GM23248 (cell line): ENCODE data around the gene NCSTN. TPM values are rescaled to one million over a fixed set of nuclear protein-coding genes. Genes with fewer than 3 reads are reported as not detected.
"Not testable (repeated sequence)": the region's sequence is repeated elsewhere in the genome, so short reads cannot be mapped to it uniquely, and the experiment has no call there.

ENCODE experiments used
- DNase-seq: peaks from one replicate; pipeline ENCODE4 v3.0.0-alpha.2; 2015
- H2AFZ ChIP-seq: fragments of 200-600 bp; sonication (generic); 2 replicates; pipeline ENCODE4 v1.6.1; 2016; ENCODE audit warnings: antibody characterized with exemption
- H3F3A ChIP-seq: fragments of 200-600 bp; sonication (generic); 2 replicates; pipeline ENCODE4 v1.6.1; 2016; ENCODE audit warnings: mild to moderate bottlenecking, antibody characterized with exemption, mixed run types; ENCODE audit not compliant: insufficient read depth
- H3K27ac ChIP-seq: fragments of 200-600 bp; sonication (generic); 2 replicates; pipeline ENCODE4 v1.5.1; 2016; ENCODE audit warnings: mild to moderate bottlenecking
- H3K27me3 ChIP-seq: fragments of 200-600 bp; sonication (generic); replicated peaks from 2 replicates; pipeline ENCODE4 v1.6.1; 2016; ENCODE audit warnings: mild to moderate bottlenecking; ENCODE audit not compliant: insufficient read depth
- H3K36me3 ChIP-seq: fragments of 200-600 bp; sonication (generic); 2 replicates; pipeline ENCODE4 v1.6.1; 2016; ENCODE audit warnings: low read depth, mild to moderate bottlenecking
- H3K4me1 ChIP-seq: fragments of 200-600 bp; sonication (generic); 2 replicates; pipeline ENCODE4 v1.6.1; 2016; ENCODE audit warnings: mild to moderate bottlenecking; ENCODE audit not compliant: insufficient read depth
- H3K4me2 ChIP-seq: fragments of 200-600 bp; sonication (generic); one replicate; pipeline ENCODE4 v1.6.1; 2016; ENCODE audit warnings: mild to moderate bottlenecking; ENCODE audit not compliant: unreplicated experiment
- H3K4me3 ChIP-seq: fragments of 200-600 bp; sonication (generic); 2 replicates; pipeline ENCODE4 v1.5.1; 2016; ENCODE audit warnings: mild to moderate bottlenecking
- H3K79me2 ChIP-seq: fragments of 200-600 bp; sonication (generic); 2 replicates; pipeline ENCODE4 v1.6.1; 2016; ENCODE audit warnings: mild to moderate bottlenecking; ENCODE audit not compliant: insufficient read depth
- H3K9ac ChIP-seq: fragments of 200-600 bp; sonication (generic); 2 replicates; pipeline ENCODE4 v1.6.1; 2016; ENCODE audit warnings: mild to moderate bottlenecking
- H3K9me2 ChIP-seq: fragments of 200-600 bp; sonication (generic); 2 replicates; pipeline ENCODE4 v1.6.1; 2016; ENCODE audit warnings: mixed run types, mild to moderate bottlenecking, moderate library complexity; ENCODE audit not compliant: insufficient read depth
- H3K9me3 ChIP-seq: fragments of 200-600 bp; sonication (generic); one replicate; pipeline ENCODE4 v1.6.1; 2017; ENCODE audit warnings: low read depth
- H4K20me1 ChIP-seq: fragments of 200-600 bp; sonication (generic); 2 replicates; pipeline ENCODE4 v1.6.0; 2016; ENCODE audit not compliant: insufficient read depth
- EZH2 ChIP-seq: fragments of 200-600 bp; sonication (generic); IDR thresholded peaks from 2 replicates; pipeline ENCODE4 v1.6.1; 2018; ENCODE audit warnings: antibody characterized with exemption, mild to moderate bottlenecking; ENCODE audit not compliant: insufficient read depth, poor library complexity, severe bottlenecking
- EZH2phosphoT487 ChIP-seq: fragments of 200-600 bp; sonication (generic); IDR thresholded peaks from 2 replicates; pipeline ENCODE4 v1.6.1; 2018; ENCODE audit warnings: antibody characterized with exemption, moderate library complexity, mild to moderate bottlenecking, low read depth; ENCODE audit not compliant: insufficient read depth
- WGBS, 2 experiments: methylation state at CpG; one replicate each; pipeline ENCODE4 v1.1.6; 2015 to 2017; ENCODE audit warnings: low lambda C conversion rate in 2 of 2, low coverage in 1 of 2; ENCODE audit errors: missing lambda C conversion rate in 2 of 2; 5-methylcytosine and 5-hydroxymethylcytosine counted together
- in situ Hi-C: fragments of 300-500 bp; cut with MboI; formaldehyde crosslinking; loops from 2 replicates; pipeline ENCODE4 v1.15.0; 2020
- polyA plus RNA-seq: library from polyadenylated mRNA; unstranded; fragments of >200 nt; fragmentation: Nextera tagmentation; extraction: Ambion mirVana; gene quantifications from 2 replicates; pipeline ENCODE4 v1.2.1, GENCODE V29; 2016
- total RNA-seq: library from RNA; depleted of rRNA; stranded (reverse); fragments of >200 nt; shearing (Covaris generic); gene quantifications from 2 replicates; pipeline ENCODE4 v1.2.3, GENCODE V29; 2014

Gene NCSTN
- total and polyA plus RNA-seq, 2 experiments from 2014 or later, result 104 to 138 TPM

- Histone ChIP-seq H3K4me2 (no peak overlapping the region), H3K9me3 (no peaks in the 10 kb centered on the region), H3K4me1 (peaks cover 23% of the 10 kb centered on the region), H3K9ac (no peak overlapping the region), H3K4me3 (no peak overlapping the region), H3F3A (peaks cover 12% of the 10 kb centered on the region), H3K27me3 (no peaks in the 10 kb centered on the region), H3K27ac (no peak overlapping the region), H3K79me2 (no peaks in the 10 kb centered on the region), H2AFZ (no peak overlapping the region), H4K20me1 (no peaks in the 10 kb centered on the region), H3K36me3 (no peaks in the 10 kb centered on the region), H3K9me2 (no peaks in the 10 kb centered on the region)
- 57 to 65% methylated on average over 6 of the region's 6 CpGs for WGBS, 2 experiments
- DNase-seq, result peak; percentile 12
- TF ChIP-seq EZH2phosphoT487, result no peak
- no peak for TF ChIP-seq EZH2
- in situ Hi-C loops, result no loop called here
These were observed 31.3 kb downstream of the NCSTN start for GRCh38 chr1:160374306-160375110.

- no peaks in the 10 kb centered on the region for H4K20me1 ChIP-seq
- peaks cover 12% of the 10 kb centered on the region for H3F3A ChIP-seq
- H3K9me2 ChIP-seq, result no peaks in the 10 kb centered on the region
- H3K9ac ChIP-seq, result no peak overlapping the region
- TF ChIP-seq EZH2phosphoT487 (no peak), EZH2 (no peak)
- H2AFZ ChIP-seq, result peak overlapping the region; percentile 42; the same call in 1 of the 2 replicates
- H3K79me2 ChIP-seq, result no peaks in the 10 kb centered on the region
- DNase-seq, result peak; percentile 55
- H3K27ac ChIP-seq, result no peak overlapping the region
- H3K9me3 ChIP-seq, result no peaks in the 10 kb centered on the region
- H3K4me1 ChIP-seq, result peaks cover 23% of the 10 kb centered on the region
- no peaks in the 10 kb centered on the region for H3K36me3 ChIP-seq
- H3K27me3 ChIP-seq, result no peaks in the 10 kb centered on the region
- WGBS, 2 experiments, result 22 to 23% methylated on average over 9 of the region's 9 CpGs
- H3K4me2 ChIP-seq, result no peak overlapping the region
- H3K4me3 ChIP-seq, result no peak overlapping the region
- in situ Hi-C loops, result no loop called here
These were observed 32.8 kb downstream of the NCSTN start for GRCh38 chr1:160375788-160376524.

GRCh38 chr1:160376525-160377131, 33.4 kb downstream of the NCSTN start:
- no peak overlapping the region for H3K9ac ChIP-seq
- H3K27me3 ChIP-seq, result no peaks in the 10 kb centered on the region
- H3K36me3 ChIP-seq, result no peaks in the 10 kb centered on the region
- TF ChIP-seq EZH2phosphoT487, result no peak
- TF ChIP-seq EZH2, result no peak
- no peaks in the 10 kb centered on the region for H3K9me3 ChIP-seq
- peak overlapping the region; percentile 42; the same call in 1 of the 2 replicates for H2AFZ ChIP-seq
- H3K4me2 ChIP-seq, result no peak overlapping the region
- H3K9me2 ChIP-seq, result no peaks in the 10 kb centered on the region
- in situ Hi-C loops, result no loop called here
- peaks cover 12% of the 10 kb centered on the region for H3F3A ChIP-seq
- WGBS, 2 experiments, result 5% methylated on average over 5 of the region's 5 CpGs
- H3K4me1 ChIP-seq, result peaks cover 23% of the 10 kb centered on the region
- H4K20me1 ChIP-seq, result no peaks in the 10 kb centered on the region
- no peaks in the 10 kb centered on the region for H3K79me2 ChIP-seq
- no peak overlapping the region for H3K27ac ChIP-seq
- no peak overlapping the region for H3K4me3 ChIP-seq
- DNase-seq, result peak; percentile 79

GRCh38 chr1:160377585-160378206, 34.5 kb downstream of the NCSTN start:
- H3K9me3 ChIP-seq, result no peaks in the 10 kb centered on the region
- TF ChIP-seq EZH2phosphoT487, result no peak
- no peak for TF ChIP-seq EZH2
- WGBS, 2 experiments, result 25 to 34% methylated on average over 7 of the region's 7 CpGs
- no peaks in the 10 kb centered on the region for H4K20me1 ChIP-seq
- no peak overlapping the region for H3K9ac ChIP-seq
- H2AFZ ChIP-seq, result no peak overlapping the region
- H3K4me1 ChIP-seq, result peaks cover 23% of the 10 kb centered on the region
- H3K36me3 ChIP-seq, result no peaks in the 10 kb centered on the region
- peak overlapping the region; percentile 28 for H3K4me2 ChIP-seq
- H3K27me3 ChIP-seq, result no peaks in the 10 kb centered on the region
- H3K4me3 ChIP-seq, result 0 out of 2 replicates have a peak overlapping the region, but pooled peaks have one; percentile 13
- DNase-seq, result peak; percentile 90
- no peak overlapping the region for H3K27ac ChIP-seq
- in situ Hi-C loops, result no loop called here
- no peaks in the 10 kb centered on the region for H3K79me2 ChIP-seq
- peaks cover 12% of the 10 kb centered on the region for H3F3A ChIP-seq
- H3K9me2 ChIP-seq, result no peaks in the 10 kb centered on the region

- H3K4me2 ChIP-seq, H3K9me3 ChIP-seq, H3K27me3 ChIP-seq, H3K4me3 ChIP-seq, H3K36me3 ChIP-seq, H3K9me2 ChIP-seq, H3K9ac ChIP-seq, H2AFZ ChIP-seq, DNase-seq, H3K27ac ChIP-seq, H3K4me1 ChIP-seq, H3F3A ChIP-seq, H4K20me1 ChIP-seq, H3K79me2 ChIP-seq, in situ Hi-C loops: not testable (repeated sequence)
- 87 to 90% methylated on average over 2 of the region's 2 CpGs for WGBS, 2 experiments
These were observed 41.6 kb downstream of the NCSTN start for GRCh38 chr1:160384812-160385211.

- H3K27ac ChIP-seq, H3K79me2 ChIP-seq, H3K9ac ChIP-seq, H3K9me3 ChIP-seq, H3K9me2 ChIP-seq, DNase-seq, H3K4me2 ChIP-seq, H3K4me1 ChIP-seq, H4K20me1 ChIP-seq, H3K36me3 ChIP-seq, H3F3A ChIP-seq, H2AFZ ChIP-seq, H3K4me3 ChIP-seq, in situ Hi-C loops: not testable (repeated sequence)
- H3K27me3 ChIP-seq, result peaks cover 12% of the 10 kb centered on the region; the same call in 1 of the 2 replicates
- 34 to 40% methylated on average over 4 of the region's 4 CpGs for WGBS, 2 experiments
These were observed 45.2 kb downstream of the NCSTN start for GRCh38 chr1:160388406-160388805.
